Osteocyte (in vitro differentiated cells): Measurements from ENCODE around the gene SLCO3A1. TPM values are rescaled to one million over a fixed set of nuclear protein-coding genes. Genes with fewer than 3 reads are reported as not detected.
A peak's percentile ranks its signal among the peaks of the same experiment; 100 is the strongest.

Experiments
- DNase-seq: peaks from one replicate; pipeline ENCODE4 v3.0.0; 2021; ENCODE audit warnings: mixed read lengths; ENCODE audit not compliant: unreplicated experiment; ENCODE audit errors: extremely low spot score
- H3K27ac Mint-ChIP-seq: one replicate; pipeline ENCODE4 v1.8.0; 2021; ENCODE audit warnings: mild to moderate bottlenecking, mixed read lengths; ENCODE audit not compliant: unreplicated experiment
- H3K27me3 Mint-ChIP-seq: one replicate; pipeline ENCODE4 v1.8.0; 2021; ENCODE audit warnings: mixed read lengths; ENCODE audit not compliant: unreplicated experiment
- H3K36me3 Mint-ChIP-seq: one replicate; pipeline ENCODE4 v1.8.0; 2021; ENCODE audit warnings: mixed read lengths; ENCODE audit not compliant: unreplicated experiment
- H3K4me1 Mint-ChIP-seq: one replicate; pipeline ENCODE4 v1.8.0; 2021; ENCODE audit warnings: mixed read lengths; ENCODE audit not compliant: unreplicated experiment
- H3K4me3 Mint-ChIP-seq: one replicate; pipeline ENCODE4 v1.8.0; 2021; ENCODE audit warnings: mild to moderate bottlenecking, moderate library complexity, mixed read lengths; ENCODE audit not compliant: unreplicated experiment
- H3K9me3 Mint-ChIP-seq: one replicate; pipeline ENCODE4 v1.8.0; 2021; ENCODE audit warnings: mixed read lengths; ENCODE audit not compliant: unreplicated experiment
- total RNA-seq: library from RNA; stranded (reverse); gene quantifications from 2 replicates; pipeline ENCODE4 v1.2.1, GENCODE V29; 2021
- TF ChIP-seq, protein P1 (sequence below): fragments of 200-600 bp; sonication (generic); IDR thresholded peaks from 2 replicates; pipeline ENCODE4 v1.5.0; 2021; ENCODE audit warnings: antibody characterized with exemption, mild to moderate bottlenecking, moderate library complexity

SLCO3A1 gene
- total RNA-seq, 1 donor from 2014 or later = 1.3 TPM

DNA sequence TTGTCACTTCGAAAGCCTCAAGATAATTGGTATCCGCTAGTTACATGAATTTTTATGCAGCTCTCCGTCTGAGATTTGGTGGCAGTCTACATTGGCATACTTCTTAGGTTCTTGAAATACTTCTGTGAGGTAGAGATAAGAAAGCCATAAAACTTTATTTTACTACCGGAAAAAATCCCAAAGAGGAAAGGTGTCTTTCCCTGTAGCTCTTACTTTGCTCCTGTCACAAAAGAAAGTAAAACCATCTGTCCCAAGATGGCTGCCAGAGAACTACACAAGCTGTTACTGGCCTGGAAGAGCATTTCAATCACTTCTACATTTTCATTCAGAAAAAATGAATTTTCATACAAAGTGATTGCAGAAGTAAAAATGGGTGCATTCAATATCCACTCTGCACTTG, 325.4 kb downstream of the SLCO3A1 start:
- DNase-seq = no peak
- Mint-ChIP-seq H3K4me1 (no peaks in the 10 kb centered on the region), H3K4me3 (no peak overlapping the region), H3K27ac (no peak overlapping the region), H3K27me3 (no peaks in the 10 kb centered on the region), H3K9me3 (no peaks in the 10 kb centered on the region), H3K36me3 (no peaks in the 10 kb centered on the region)
- TF ChIP-seq, protein P1, sequence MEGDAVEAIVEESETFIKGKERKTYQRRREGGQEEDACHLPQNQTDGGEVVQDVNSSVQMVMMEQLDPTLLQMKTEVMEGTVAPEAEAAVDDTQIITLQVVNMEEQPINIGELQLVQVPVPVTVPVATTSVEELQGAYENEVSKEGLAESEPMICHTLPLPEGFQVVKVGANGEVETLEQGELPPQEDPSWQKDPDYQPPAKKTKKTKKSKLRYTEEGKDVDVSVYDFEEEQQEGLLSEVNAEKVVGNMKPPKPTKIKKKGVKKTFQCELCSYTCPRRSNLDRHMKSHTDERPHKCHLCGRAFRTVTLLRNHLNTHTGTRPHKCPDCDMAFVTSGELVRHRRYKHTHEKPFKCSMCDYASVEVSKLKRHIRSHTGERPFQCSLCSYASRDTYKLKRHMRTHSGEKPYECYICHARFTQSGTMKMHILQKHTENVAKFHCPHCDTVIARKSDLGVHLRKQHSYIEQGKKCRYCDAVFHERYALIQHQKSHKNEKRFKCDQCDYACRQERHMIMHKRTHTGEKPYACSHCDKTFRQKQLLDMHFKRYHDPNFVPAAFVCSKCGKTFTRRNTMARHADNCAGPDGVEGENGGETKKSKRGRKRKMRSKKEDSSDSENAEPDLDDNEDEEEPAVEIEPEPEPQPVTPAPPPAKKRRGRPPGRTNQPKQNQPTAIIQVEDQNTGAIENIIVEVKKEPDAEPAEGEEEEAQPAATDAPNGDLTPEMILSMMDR = no peak

DNA sequence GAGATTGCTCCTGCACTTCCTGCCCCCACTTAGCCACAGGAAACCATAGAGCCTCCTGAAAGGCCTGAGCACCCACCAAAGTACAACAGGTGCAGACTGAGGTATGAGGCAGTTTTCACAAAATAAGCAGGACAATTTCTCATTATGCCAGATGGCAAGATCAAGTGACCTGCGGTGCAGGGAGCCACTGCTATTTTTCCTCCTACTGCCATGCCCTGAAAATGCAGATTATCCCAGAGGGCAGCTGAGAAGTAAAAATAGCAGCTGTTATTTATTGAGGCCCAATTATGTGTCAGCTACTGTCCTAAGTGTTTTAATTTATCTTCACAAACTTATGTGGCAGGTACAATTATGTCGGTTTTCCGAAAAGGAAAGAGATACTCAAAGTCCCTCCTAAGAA, 330.6 kb downstream of the SLCO3A1 start:
- Mint-ChIP-seq H3K4me1 (no peaks in the 10 kb centered on the region), H3K9me3 (no peaks in the 10 kb centered on the region), H3K27me3 (no peaks in the 10 kb centered on the region), H3K36me3 (no peaks in the 10 kb centered on the region), H3K27ac (no peak overlapping the region), H3K4me3 (no peak overlapping the region)
- TF ChIP-seq, protein P1 = no peak
- DNase-seq = peak; percentile 7

DNA sequence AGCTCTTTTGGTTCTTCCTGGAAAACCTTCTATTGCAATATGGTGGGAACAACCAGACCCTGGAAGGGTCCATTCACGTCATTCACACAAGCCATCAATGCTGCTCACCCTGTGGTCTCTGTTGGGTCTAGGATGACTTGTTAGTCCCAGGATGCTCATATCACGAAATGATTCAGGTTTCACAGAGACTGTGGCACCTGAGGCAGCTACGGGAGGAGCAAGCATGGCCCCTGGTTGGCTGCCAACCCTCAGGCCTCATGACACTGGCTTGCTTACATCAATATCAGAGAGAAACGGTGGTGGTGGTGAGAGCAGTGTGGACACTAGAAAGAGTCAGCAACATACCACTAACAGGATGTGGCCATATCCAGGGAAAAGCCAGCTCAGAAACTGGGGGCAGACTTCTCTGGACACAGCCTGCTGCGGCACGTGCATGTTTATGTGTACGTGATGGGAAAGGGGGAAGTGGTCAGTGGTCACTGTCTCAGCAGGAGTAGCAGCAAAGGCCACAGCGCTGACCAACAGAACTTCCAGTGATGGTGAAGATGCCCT, 331.2 kb downstream of the SLCO3A1 start:
- no peak overlapping the region for H3K4me3 Mint-ChIP-seq
- H3K36me3 Mint-ChIP-seq = no peaks in the 10 kb centered on the region

DNA sequence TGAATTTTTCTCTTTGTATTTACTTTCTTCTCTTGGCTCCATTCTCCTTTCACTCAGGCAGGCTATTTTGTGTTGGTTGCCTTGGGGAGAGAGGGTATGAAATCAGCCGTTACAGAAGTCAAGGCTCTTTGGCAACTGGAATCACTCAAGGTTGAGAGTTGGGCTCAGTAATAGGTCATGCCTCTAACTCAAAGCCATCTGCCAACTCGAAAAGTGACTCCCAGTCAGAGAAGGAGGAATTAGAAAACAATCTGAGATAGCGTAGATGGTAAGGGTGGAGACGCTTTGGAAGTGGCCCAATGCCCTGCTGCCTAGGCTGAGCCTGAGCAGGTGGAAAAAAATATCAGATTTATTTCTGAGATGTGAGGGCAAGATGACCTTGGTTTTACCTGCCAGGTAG, 334.5 kb downstream of the SLCO3A1 start:
- no peaks in the 10 kb centered on the region for H3K4me1 Mint-ChIP-seq
- H3K27ac Mint-ChIP-seq = no peak overlapping the region
- no peaks in the 10 kb centered on the region for H3K36me3 Mint-ChIP-seq
- no peak overlapping the region for H3K4me3 Mint-ChIP-seq
- TF ChIP-seq, protein P1 = no peak
- no peaks in the 10 kb centered on the region for H3K27me3 Mint-ChIP-seq
- no peaks in the 10 kb centered on the region for H3K9me3 Mint-ChIP-seq
- DNase-seq = no peak

More for the DNA sequence above, 331.2 kb downstream of the SLCO3A1 start:
- H3K4me1 Mint-ChIP-seq = no peaks in the 10 kb centered on the region
- H3K27ac Mint-ChIP-seq = no peak overlapping the region
- H3K9me3 Mint-ChIP-seq = no peaks in the 10 kb centered on the region
- DNase-seq = peak; percentile 48
- TF ChIP-seq, protein P1 = no peak
- no peaks in the 10 kb centered on the region for H3K27me3 Mint-ChIP-seq

DNA sequence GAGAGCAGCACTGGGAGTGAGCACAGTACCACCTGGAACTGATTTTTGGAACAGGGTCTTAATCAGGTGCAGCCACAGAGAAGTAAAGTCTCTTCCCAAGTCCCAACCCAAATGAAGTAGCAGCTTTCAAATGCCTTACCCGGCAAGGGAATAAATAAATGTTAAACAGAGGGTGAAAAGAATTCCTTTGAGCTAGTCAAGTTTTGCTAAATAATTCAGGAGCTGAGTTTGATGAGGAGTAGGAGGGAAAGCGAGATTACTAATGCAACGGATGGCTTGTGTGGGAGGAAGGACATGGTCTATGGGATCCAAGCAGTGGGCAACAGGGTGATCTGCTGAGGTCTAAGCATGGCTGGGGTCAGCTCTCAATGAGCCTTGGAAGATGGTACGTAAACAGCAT, 335.7 kb downstream of the SLCO3A1 start:
- no peak overlapping the region for H3K27ac Mint-ChIP-seq
- no peak overlapping the region for H3K4me3 Mint-ChIP-seq
- H3K9me3 Mint-ChIP-seq = no peaks in the 10 kb centered on the region
- peak; percentile 44 for DNase-seq
- H3K36me3 Mint-ChIP-seq = no peaks in the 10 kb centered on the region
- no peaks in the 10 kb centered on the region for H3K4me1 Mint-ChIP-seq
- TF ChIP-seq, protein P1 = no peak
- H3K27me3 Mint-ChIP-seq = no peaks in the 10 kb centered on the region
